Urothelium cell line (cell line): ENCODE results near the gene MEP1B.
"Not testable (repeated sequence)": the region's sequence is repeated elsewhere in the genome, so short reads cannot be mapped to it uniquely, and the experiment has no call there.

Experiments used
- DNase-seq: peaks from one replicate; pipeline ENCODE4 v3.0.0; 2011; ENCODE audit warnings: low spot score, mixed read lengths
- FAIRE-seq: peaks from 2 replicates; lab custom pipeline; 2011; peaks lifted over from hg19 to GRCh38; lab: Jason Lieb, UNC

The MEP1B gene

DNA sequence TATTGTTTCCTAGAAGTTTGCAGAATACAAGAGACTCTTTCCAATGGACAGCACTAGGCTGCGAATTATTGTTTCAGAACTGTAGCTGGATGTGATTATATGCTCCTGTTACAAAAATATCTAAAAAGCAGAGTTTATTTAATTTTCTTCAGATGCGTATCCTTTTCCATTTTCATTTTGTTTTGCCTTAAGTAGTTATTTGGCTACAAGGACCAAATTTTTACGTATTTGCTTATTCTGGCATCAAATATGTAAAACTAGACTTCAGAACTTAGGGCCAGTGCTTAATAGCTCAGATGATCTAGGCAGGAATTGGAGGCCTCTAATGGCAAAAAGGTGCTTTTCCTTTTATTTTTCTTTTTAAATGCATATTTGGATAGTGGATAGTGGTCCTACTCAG is 18.7 kb downstream of the MEP1B start:
- DNase-seq (no peak), FAIRE-seq (no peak)

DNA sequence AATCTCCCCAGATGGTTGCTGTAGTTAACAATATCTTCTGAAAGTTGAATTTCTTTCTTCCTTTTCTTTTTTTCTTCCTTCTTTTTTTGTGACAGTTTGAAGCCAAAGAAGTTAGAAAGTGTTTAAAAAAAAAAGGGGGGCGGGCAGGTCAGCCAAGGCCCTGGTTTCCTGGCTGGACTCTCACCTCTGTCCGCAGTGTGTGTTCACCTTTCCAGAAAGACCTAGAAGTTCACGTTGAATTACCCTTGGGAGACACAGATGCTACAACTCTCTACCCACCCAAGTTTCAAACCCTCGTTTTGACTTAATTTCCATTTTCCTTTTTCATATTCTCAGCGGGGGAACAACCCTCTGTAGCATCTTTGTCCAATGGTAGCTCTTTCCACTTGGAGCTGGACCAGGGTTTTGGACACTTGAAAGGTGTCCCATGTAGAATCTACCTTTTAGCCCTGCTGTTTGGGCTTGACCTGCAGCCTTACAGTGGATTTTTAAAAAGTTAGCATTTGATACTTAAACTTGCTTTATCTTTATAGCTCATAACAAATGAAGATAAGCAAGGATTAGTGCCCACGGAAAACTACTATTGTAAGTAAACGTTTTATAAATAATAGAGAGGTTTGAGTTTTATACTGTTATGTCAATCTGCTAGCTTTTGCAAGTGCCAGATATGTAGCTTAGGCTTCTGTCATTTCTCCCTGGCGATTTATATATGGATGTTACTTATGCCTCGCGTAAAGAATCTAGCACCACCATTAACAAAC is 20.0 kb downstream of the MEP1B start:
- no peak for FAIRE-seq

DNA sequence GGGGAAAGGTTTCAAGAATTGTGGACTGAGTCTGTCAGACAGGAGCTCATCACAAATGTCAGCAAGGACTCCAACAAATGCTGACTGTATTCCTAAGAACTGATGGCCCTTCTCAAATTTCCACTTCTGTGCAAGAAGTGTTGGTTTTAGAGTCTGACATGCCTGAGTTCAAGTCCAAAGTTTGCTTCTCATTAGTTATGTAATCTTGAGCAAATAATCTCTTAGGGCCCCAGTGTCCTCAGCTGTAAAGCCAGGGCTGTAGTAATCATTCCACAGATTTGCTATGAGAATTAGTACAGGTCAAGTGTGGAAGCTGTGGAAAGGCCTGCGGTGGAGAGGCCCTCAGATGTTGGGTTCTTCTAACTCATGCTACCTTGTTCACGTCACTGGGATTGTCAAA is 23.9 kb downstream of the MEP1B start:
- no peak for FAIRE-seq
- DNase-seq = no peak

More for the DNA sequence above, 20.0 kb downstream of the MEP1B start:
- DNase-seq = no peak

DNA sequence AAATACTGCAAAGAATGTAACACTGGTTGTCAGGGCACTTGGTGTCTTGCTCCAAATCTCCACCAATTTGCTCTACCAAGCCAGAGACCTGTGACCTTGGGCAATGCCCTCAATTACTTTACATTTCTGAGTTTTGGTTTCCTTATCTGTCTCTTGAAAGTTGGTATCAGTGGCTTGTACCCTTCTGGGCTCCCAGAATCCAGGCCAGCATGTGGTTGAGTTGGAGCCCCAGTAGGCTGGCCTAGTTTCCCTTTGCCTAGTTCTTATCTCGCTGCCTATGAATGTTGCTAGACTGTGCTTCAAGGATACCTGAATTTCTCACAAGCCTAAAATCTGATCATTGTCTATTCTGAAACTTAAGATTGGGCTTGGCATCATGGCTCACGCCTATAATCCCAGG is 26.6 kb downstream of the MEP1B start:
- DNase-seq (no peak), FAIRE-seq (no peak)

DNA sequence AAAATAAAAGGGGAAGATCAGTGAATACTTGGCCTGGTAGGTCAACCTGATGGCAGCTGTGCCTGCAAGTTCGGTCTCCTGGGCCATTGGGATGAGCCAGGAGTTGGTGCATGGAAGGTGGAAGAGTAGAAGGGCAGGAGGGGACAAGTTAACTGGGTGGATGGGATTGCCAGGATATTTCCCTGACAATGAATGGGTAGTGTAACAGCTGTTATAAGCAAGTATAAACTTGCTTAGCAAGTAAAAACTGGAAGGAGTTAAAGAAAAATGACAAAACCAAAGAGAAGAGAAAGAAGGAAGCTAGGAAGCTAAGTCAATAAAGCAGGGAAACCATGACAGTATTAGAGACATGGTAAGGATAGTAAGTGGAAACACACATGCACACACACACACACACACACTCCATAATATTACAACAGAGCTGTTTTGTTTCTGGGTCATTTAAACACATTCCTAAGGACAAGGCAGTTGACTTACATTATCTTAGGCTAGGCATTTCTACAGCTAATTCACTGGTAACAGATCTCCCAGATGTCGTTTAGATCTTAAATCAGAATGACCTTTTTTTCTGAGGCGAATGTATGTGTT is 29.7 kb downstream of the MEP1B start:
- FAIRE-seq (no peak), DNase-seq (no peak)

DNA sequence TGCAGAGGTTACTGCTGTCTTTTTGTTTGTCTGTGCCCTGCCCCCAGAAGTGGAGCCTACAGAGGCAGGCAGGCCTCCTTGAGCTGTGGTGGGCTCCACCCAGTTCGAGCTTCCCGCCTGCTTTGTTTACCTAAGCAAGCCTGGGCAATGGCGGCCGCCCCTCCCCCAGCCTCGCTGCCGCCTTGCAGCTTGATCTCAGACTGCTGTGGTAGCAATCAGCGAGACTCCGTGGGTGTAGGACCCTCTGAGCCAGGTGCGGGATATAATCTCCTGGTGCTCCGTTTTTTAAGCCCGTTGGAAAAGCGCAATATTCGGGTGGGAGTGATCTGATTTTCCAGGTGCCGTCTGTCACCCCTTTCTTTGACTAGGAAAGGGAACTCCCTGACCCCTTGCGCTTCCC is 43.5 kb downstream of the MEP1B start:
- not testable (repeated sequence) for FAIRE-seq, DNase-seq

DNA sequence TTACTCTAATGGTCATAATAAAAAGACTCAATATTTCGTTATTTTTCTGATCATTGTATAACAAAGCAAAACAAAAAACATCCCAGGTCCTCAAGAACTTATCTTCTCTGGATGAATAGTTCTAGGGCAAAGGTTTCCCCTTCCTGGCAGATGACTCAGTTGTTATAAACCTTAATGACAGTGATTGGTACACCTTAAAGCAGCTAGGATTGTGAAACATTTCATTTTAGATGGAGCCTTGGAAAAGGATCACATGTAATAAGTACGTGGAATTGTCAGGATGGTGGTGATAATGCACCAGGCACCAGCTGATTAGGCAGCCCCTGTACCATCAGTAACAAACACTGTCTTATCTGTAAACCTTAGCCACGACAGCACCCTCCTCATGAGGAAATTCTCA is 47.2 kb downstream of the MEP1B start:
- DNase-seq = no peak
- no peak for FAIRE-seq

DNA sequence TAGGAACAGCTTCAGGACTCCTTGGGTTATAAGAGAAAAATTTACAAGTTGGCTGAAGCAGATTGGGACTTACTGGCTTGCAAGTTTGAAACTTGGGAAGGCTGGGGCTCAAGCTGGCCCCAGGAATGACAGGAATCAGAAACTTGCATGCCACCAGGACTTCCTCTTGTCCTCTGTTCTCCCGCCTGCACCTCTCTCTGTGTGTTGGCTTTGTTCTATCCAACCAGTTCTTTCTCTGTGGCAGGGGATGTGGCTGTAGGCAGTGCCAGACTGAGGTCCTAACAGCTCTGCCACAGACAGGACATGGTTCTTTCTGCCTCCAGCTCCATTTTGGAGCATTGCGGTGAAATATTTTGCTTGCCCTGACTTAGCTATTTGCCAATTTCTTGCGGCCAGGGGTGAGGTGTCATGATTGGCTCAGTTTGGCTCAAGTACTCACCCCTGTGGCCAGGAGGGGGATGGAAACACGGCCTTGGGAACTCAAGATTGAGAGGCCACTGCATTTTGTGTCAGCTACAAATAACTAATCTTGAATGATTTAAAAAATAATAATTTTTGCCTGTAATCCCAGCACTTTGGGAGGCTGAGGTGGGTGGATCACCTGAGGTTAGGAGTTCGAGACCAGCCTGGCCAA is 48.9 kb downstream of the MEP1B start:
- DNase-seq = no peak
- no peak for FAIRE-seq

DNA sequence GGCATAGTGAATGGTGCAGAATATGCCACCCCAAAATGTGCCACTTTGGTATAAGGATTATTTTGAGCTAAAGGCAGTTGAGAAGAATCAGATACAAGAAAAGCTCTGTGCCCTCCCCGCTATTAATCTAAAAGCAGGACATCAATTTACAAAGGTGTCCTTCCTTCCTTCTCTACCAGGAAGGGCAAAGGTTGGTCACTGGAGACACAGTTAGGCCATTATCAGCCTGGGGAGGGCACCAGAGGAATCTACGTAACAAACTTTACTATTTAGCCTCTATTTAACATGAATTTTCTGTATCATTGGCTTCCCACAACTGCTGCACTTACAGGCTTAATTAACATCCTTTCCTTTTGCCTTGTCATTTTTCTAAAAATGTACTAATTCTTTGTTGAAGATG is 52.6 kb downstream of the MEP1B start:
- FAIRE-seq = no peak
- DNase-seq = no peak

DNA sequence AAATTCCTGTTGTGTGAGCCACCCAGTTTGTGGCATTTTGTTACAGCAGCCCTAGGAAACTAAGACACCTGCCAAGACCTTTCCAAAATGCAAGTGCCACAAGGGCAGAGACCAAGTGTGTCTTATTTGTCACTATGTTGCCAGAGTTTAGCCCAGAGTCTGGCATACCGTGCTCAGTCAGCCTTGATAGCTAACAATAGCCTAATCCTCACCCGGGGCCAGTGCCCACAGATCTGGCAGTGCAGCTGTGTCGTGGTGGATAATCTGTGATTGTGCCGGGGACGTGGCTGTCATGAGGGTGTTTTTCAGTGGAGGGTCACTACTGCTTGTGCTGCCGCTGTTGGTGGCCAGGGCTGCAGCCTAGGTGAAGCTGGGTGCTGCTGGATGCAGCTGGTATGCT is 53.5 kb downstream of the MEP1B start:
- no peak for FAIRE-seq

DNA sequence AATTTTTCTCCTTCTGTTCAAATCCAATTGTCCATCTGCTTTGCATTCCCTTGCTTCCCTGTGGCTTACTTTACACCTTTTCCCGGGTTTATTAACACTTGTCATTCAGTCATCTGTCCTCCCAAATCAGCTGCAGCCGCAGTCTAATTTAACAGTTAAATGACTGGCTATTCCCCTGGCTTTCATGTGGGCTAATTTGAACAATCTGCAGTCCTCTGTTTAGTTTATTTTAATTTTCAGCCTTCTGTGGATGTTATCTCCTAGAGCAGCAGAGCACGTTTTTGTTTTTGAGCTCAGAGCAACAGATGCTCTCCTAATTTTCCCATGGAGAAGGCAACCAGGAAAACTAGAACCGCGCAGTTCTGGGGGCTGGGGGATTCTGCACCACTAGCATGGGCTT is 55.0 kb downstream of the MEP1B start:
- DNase-seq (no peak), FAIRE-seq (no peak)

More for the DNA sequence above, 53.5 kb downstream of the MEP1B start:
- no peak for DNase-seq

DNA sequence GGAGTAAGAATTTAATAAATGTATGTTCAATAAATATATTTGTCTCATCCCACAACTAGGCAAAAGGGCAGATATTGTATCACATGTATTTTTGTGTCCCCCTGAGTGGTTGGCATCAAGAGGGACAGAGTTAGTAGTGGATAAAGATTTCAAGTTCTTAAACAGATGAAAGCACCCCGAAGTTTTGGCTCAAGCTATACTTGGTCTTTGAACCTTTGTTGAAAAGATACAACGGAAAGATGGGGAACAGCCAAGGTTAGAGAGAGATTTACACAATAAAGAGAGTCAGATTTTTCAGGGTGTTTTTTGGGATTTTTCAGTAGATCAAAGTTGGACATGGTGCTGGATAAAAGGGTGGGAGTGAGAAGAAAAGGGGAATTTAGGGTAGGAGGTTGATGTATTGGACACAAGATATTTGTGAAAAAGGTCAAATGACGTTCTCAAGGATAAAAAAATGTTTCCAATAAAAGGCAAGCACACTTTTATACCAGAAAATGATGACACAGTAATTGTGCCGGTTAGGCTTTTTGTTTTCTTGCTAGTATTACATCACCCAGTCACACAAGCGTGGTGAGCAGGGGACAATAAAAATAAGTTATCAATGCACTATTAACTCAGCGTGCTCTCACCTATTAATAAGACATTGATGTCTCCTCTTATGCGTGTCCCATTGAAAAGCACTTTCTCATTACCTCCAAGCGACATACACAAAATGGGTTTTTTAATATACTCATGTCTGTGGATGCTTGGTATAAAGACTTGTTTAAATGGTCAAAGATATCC is 59.5 kb downstream of the MEP1B start:
- DNase-seq (no peak), FAIRE-seq (no peak)

DNA sequence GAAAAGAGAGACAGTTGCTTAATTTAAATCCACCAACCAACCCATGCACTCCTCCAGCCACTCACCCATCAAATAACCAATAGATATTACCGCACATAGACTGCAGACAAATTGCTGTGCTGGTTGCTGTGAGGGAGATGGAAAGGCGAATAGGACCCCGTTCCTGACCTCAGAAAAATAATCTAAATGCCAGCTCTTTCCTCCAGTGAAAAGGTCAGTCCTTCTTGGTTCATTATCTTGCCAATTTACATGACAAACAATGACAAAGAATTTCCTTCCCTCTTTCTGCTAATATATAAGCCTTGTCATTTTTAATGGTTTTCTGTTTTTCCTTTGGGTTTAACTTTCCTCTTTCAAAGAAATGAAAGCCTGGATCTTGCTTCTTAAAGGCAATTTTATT is 61.6 kb downstream of the MEP1B start:
- no peak for FAIRE-seq

DNA sequence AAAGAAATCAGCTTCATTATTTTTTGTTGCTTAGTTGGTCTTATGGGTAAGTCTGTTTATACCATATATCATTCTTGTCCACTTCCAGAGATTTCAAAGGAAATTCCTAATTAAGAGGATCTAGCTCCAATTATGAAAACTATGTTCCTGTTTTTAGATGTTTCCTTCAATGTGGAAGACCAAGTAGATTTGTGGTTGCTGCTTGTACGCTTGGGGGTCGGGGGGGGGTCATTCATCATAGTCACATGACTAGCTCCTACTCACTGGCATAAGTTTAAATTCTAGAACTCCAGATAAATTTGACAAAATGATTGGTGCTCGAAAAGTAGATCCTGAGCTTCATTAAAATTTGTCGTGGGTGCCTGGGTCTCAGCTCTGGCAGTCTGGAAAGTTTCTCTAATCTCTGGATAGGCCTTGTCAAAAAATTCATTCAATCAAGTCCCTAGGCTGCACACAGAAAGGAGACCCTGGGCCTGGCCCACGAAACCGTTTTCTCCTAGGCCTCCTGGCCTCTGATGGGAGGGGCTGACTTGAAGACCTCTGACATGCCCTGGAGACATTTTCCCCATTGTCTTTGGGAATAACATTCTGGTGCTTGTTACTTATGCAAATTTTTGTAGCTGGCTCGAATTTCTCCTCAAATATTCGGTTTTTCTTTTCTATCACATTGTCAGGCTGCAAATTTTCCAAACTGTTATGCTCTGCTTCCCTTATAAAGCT is 62.5 kb downstream of the MEP1B start:
- FAIRE-seq (no peak), DNase-seq (no peak)

More for the DNA sequence above, 61.6 kb downstream of the MEP1B start:
- DNase-seq = no peak

DNA sequence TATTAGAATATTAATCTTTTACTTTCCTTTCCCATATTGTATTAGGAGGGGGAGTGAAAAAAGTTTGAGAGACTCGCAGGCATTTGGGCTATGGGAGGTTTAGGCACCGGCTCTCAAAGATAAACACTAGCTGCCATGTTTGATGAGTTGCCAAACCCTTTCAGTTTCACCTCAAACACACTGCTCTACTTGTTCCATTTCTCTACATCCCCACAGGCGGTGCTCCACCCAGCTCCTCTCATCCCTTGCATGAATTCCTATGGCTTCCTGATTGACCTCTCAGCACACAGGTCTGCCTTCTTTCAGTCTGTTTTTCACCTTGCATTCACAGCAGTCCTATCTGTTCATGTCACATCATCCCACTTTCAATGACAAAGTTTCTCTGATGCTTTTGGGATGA is 65.7 kb downstream of the MEP1B start:
- no peak for DNase-seq
- no peak for FAIRE-seq

DNA sequence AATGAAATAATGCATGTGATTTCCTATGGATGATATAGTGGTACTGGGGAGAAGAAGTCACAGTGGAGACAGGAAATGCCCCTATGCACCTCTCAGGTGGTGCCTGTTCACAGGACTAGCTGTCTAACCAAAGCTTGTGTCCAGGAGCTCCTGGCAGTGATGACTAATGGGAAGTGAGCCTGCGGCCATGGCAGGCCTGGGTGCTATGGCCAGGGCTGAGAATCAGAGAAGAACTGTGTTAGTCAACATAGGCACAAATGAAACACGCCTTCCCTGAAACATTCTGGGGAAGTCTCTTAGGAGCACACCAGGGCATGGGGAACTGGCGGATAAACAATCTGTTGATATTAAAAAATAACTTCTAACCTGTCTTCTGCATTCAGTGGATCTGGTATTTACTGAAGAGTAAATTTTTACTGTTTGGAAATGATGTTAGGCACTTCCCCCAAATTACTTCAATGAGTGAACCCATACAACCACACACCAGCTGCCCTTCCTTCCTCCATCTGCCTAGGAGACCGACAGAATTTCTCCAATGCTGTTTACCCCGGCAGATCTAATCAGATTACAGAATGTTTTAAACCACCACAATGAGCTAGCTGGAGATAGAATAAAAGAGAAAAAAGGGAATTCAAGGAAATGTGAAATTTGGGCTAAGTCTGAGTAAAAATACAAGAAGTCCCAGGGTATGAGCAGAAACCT is 67.4 kb downstream of the MEP1B start:
- DNase-seq = no peak
- FAIRE-seq = no peak

DNA sequence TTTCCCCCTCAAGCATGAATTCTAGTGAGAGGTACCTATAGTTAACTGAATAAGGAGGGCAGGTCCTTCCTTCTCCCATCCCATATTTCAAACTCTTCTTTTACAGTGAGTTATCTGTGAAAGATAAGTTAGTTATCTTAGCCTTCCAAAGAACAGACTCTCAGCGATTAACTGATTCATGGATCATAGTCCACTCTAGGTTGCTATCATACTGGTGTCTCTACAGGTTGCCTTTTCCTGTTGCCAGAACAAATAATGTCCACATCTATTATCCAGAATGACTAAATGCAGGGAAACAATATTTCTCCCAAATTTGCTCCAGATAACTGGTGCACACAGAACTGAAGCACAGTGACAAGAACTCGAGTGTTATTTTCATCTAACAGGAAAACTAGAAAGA is 68.3 kb downstream of the MEP1B start:
- no peak for DNase-seq
- FAIRE-seq = no peak

DNA sequence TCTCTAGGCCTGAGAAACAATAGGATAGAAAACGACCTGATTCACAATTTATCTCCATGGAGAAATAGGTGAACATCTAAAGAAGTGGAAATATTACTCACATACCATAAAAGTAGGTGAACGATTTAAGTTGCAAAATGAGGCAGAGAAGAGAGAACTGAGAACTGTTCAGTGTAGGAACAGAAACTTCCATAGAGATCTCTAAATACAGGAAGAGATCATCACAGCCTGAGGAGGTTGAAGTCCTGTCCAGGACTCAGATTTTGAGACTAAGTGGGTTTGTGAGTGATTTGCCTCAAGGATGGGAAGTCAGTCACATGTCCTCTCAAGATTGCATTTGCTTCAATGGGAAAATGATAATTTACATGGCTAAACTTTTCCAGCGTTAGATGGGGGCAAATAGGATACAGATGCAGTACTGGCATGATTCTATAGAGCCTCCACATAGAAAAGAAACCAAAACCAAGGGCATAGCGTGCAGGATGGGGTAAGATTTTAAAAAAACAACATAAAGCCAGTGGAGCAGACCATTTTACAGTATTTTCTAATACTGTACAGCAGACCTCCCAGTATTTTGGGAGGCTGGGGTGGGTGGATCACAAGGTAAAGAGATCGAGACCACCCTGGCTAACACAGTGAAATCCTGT is 68.8 kb downstream of the MEP1B start:
- no peak for FAIRE-seq
- no peak for DNase-seq

DNA sequence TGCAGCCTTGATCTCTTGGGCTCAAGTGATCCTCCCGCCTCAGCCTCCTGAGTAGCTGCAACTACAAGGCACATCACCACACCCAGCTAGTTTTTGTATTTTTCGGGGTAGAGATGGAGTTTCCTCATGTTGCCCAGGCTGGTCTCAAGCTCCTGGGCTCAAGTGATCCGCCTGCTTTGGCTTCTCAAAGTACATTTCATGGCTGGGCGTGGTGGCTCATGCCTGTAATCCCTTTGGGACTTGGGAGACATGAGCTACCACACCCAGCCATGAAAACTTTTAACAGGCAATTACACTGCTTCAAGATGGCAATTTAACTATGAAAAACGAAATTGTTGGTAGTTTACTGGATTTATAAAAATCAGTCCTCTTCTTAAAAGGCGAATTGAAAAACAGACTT is 69.7 kb downstream of the MEP1B start:
- FAIRE-seq = no peak
- DNase-seq = no peak

DNA sequence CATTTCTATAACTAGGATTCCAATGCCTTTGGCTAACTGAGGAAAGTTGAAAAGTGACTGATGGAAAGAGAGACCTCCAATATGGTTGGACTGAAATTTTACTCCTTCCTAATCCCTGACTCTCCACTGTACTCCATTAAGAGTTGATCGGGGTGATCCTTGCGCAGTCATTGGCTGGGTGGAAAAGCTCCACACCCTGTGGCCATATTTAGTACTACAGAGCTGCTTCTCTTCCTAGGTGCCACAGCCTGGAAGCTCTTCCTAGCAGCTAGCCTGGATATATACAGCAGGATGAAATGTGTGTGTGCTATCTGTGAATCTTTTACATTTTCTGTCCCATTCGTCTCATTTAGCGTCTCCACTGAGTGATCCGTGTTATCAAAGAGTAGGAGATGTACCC is 71.2 kb downstream of the MEP1B start:
- FAIRE-seq (no peak), DNase-seq (no peak)
